NCI-H2081 treated with DMSO at 0.1 percent for 48 hours (cell line): Measurements from ENCODE around the gene LITAFD.
"Not testable (repeated sequence)": the region's sequence is repeated elsewhere in the genome, so short reads cannot be mapped to it uniquely, and the experiment has no call there.

Experiments
- DNase-seq: peaks from one replicate; lab custom pipeline; 2025; lab: John Stamatoyannopoulos, UW

The LITAFD gene

DNA sequence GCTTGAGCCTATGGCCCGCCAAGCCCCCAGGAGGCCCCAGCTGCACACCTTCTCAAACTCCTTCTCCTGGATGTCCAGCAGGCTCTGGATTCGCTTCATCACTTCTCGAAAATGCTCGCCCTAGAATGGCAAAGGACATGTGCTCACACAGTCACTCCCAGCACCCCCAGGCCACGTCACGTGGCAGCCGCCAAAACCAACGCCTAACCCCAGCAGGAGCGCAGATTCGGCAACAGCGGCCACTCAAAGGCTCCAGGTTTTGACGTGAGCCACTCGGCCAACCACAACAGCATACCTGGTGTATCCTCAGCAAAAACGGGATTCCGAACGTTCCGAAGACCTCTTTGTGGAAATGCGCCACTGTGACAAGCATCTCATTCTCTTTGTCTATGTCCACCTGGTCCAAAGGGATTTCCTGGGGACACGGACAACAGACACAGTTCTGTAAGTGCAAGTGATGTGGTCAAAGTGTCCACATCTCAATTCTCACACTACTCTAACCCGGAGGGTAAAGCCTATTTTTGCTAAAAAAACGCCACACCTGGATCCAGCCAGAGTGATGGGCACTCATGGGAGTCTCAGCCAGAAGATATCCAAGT, 12.7 kb downstream of the LITAFD start:
- DNase-seq = no peak

DNA sequence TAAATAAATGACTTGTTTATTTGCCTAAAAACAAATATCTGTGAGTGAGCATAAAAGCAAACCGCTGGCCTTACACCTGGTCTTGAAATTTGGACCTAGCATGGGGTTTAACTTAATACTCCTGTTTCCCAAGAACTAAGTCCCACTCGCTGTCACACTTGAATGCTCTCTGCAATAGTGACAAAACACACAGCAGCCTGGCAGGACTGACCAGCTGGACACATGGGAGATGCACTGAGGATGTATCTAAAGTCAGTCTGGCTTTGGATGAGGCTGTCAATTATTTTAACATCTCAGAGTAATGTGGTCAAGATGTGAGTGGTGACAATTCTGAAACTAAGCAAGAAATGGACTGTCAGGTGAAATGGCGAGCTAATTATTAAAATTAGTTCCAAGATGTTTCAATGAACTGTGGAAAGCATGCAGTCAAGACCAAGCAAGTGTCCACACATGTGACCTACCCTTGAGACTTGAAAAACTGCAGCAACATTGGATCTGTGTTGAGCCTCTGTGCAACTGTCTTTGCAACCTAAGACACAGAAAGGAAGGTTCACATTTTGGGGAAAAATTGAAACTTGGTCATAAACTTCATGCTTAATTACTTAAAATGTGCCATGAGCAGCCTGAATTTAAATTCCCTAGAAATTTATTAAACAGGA, 16.6 kb downstream of the LITAFD start:
- no peak for DNase-seq

- no peak for DNase-seq
These were observed 17.7 kb downstream of the LITAFD start for GRCh38 chr16:8899709-8900317.

GRCh38 chr16:8900343-8900742, 18.2 kb downstream of the LITAFD start:
- DNase-seq = no peak

- no peak for DNase-seq
These were observed 19.2 kb downstream of the LITAFD start for GRCh38 chr16:8901320-8901861.

DNA sequence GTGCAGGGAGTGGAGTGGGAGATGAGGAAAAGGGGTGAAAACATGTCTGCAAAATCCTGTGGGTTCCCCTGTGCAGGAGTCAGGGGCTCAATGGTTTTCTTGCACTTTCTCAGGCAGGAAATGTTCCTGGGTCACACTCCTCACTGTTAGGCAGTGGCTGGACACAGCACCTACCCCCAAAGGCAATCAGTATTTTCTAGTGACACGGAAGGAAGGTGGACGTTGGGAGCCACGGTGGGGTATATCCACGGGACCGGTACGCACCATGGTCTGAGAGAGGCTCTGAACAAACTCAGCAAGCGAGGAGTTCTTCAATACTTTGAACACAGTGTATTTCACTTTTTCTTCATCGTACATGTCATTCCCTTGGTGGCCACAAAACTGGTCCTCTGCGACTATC, 20.9 kb downstream of the LITAFD start:
- DNase-seq = no peak

DNA sequence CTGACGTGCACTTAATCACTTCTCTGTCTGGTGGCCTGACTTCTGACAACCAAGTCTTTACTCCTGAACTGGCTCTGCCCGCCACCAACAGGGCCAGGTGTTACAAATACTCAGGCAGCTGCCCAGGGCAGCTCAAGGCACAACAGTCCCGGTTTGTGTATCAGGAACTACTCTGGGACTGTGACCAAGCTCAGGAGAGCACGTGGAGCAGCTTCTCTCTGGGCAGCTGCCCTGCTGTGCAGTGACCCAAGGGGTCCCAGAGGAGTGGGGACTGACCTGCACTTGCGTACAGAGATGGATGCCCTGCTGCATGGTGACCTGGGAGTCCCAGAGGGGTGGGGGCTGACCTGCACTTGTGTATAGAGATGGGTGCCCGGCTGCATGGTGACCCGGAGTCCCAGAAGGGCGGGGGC, 21.9 kb downstream of the LITAFD start:
- no peak for DNase-seq

DNA sequence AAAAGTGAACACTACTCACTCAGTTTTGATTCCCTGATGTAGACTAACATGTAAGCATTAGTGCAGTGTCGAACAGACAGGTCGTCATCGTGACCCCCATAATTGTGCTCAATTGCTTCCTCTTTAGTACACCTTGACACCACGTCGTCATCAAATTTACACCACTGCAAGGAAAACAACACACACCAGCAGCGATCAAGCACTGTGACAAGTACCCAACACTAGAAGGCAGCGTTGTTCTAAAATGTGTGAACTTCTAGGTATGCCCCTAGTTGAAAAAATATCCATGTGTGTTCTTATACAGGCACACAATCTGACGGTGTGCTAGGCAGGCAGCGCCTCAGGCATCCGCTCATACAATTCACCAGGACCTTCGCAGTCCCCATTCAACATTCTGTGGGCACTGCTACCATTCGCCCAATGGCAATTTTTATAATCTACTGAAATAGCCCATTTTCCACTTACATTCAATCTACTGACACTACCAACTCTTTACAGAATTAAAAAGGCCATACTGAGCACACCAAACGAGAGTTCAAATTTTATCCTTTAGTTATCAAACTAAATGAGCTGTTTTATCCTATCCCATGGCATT, 23.1 kb downstream of the LITAFD start:
- no peak for DNase-seq

DNA sequence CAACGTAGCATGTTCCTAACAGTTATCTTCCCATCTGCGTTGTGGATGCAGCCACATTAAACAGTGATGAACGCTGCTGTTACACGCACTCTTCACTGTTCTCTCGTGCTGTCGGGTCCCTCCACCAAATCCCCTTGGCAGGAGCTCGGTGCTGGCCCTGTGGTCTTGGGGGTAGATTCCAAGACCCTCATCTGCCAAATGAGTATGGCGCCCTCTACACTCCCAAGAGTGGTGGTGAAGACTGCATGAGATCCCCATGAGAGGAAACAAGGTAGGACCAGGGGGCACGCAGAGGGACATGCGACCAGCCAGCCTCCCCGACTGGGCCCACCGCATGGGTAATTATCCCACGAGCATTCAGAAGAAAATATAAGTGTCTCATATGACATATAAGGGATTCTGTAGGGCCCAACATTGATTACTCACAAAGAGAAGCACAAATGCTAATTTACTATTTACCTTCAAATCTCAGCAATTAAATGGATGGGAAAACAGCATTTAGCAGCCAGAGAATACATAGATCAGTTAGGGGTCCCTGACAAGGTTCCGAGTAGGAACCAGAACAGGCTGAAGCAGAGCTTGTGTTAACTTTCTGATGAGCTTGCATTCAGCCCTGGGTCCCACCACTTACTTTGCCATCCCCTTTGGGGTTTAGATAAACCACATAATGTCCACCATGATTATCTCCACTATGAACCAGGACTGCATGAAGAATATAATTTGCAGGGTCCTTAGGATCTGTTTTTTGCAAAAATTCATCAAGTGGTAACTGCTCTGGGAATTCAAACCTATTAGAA, 23.8 kb downstream of the LITAFD start:
- DNase-seq = no peak

DNA sequence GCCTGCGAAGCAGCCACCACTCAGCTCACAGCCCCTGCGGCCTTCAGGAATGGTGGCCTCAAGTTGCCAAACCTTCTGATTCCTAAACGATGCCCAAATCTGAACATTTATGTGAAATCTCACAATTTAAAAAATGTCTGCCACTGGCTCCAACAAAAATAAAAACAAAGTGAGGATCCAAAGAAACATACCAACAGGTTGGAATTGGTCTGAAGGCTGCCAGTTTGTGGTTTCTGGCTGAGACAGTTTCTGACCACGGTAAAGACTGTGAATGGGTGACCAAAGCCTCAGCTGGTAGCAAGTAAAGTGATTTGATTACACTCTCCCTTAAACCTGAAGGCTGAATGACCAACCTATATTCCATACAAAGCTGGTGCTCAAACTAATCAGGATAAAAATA, 24.9 kb downstream of the LITAFD start:
- no peak for DNase-seq

DNA sequence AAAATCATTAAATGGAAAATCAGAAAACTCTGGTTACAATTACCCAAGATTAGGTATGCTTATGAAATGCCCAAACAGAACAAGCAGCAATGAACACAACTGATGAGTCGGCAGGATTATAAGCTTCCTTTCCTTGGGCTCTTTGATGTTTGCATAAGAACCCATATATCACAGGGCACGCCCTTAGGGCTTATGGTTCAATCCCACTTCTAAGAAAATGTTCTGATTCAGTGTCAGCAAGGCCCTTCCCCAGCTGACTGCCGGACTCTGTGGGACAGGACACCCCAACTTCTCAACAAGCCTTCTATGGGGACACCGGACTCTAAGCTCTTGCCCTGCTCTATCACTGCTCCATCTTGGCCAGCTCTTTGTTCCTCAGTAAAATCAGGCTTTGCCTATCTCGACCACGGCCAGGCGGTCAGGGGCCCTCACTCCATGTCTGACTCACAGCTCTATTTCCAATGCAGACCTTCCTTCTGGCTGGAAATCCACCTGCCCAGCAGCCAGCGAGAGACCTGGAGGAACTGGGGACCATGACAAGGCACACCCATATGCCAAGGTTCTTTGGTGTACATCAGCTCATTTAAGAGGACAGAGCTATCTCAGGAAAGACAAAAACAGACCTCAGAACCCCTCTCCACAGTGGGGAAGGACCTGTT, 26.8 kb downstream of the LITAFD start:
- DNase-seq = no peak

DNA sequence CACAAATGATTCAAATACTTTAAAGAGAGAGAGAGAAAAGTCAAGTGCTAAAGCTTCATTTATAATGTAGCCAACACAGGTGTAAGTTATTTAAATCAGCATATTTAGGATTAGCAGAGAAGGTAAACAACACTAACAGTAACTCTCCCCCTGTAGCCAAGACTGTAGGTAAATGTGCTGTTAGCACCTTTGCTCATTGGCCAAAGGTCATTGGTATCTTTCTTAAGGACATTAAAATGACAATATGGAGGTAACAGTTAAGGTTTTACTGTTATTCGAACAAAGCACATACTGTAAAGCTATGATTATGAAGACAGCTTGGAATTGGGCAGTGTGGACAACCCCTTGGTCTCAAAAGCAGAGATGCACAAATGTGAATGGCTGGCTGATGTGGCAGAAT, 28.7 kb downstream of the LITAFD start:
- DNase-seq = no peak

GRCh38 chr16:8912793-8913192, 30.6 kb downstream of the LITAFD start:
- DNase-seq = no peak

DNA sequence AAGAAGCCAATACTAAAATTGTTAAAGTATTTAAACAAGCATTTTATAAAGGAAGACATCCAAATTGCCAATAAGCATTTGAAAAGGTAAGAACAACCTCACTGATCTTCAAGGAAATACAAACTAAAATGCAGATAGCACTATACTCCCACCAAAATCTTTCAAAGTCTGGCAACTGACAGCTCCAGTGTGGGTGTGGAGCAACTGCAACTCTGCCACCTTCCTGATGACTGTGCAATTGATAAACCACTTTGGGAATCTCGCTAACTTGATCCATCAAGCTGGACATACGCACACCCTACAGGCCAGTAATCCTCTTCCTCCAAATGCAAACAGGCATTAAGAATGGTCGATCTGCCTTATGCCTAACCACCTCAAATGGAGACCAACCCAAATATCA, 31.9 kb downstream of the LITAFD start:
- no peak for DNase-seq

- no peak for DNase-seq
These were observed 33.7 kb downstream of the LITAFD start for GRCh38 chr16:8915722-8916301.

DNA sequence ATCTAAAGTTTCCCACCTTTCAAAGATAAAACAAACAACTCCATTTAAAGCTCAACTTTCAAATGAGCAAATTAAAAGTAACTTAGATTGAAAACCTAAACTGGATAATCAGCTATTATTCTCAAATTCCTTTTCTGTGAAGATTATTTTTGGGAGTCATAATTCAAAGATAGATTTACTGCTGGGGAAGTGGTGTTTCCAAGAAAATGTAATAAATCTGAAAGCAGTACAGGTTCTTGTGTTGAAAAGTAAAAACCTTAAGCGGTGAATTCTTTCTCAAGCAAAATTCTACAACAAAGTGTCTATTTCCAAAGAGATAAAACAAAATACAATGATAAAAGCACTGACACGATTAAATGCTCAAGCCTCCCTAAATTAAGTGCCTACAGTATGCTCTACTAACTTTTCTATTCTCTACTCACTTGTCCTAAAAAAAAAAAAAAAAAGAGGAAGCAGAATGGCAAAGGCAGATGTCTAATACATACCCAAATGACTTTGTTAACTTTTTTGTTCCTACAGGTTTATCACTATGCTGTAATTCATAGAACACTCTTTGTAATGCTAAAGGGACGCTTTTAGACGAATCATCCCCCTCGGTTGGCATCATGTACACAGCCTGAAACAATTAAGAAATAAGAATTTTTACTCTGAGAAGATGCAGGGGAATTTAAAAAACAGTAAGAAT, 34.5 kb downstream of the LITAFD start:
- DNase-seq = no peak

- DNase-seq = not testable (repeated sequence)
These were observed 35.2 kb downstream of the LITAFD start for GRCh38 chr16:8917336-8917735.

GRCh38 chr16:8919089-8919933, 37.2 kb downstream of the LITAFD start:
- DNase-seq = no peak

DNA sequence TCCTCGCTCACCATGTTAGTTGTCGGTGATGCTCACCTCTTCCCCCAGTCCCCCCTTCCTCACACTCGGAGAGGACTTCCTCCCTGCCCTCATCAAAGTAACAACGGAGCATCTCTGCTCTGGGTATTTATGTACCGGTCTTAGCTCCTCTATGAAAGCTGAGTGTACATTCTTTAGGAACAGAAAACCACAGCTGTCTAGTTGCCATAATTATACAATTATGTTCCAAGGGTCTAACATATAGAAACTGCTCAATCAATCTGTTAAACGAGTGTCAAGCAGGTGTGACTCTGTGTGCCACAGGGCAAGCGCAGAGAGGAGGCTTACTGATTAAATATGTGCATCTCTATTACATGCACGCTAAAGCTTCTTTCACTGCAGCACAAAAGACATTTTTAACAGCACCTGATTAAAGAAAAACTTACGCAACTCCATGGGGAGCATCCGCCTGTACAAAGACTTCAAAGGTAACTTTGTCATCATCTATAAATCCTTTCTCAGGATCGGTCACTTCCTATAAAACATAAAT, 37.8 kb downstream of the LITAFD start:
- DNase-seq = no peak
